Astrocyte of the spinal cord (primary cell): ENCODE measurements around the gene PPP2CA.
A peak's percentile ranks its signal among the peaks of the same experiment; 100 is the strongest.

ENCODE experiments used
- DNase-seq: peaks from one replicate; pipeline ENCODE4 v3.0.0; 2011; ENCODE audit warnings: low read depth, low spot score
- H3K4me3 ChIP-seq: 2 replicates; pipeline ENCODE4 v1.5.1; 2011; ENCODE audit warnings: low read depth, mild to moderate bottlenecking, low read length, moderate library complexity
- in situ Hi-C: cut with HindIII; loops from 2 replicates; pipeline ENCODE4 v1.10.0; 2017; ENCODE audit warnings: low sequenced_read_pairs
- TF ChIP-seq, protein P1 (sequence below): IDR thresholded peaks from 2 replicates; pipeline ENCODE4 v1.5.1; 2012; ENCODE audit warnings: low read depth, mild to moderate bottlenecking, low read length, inconsistent platforms

The PPP2CA gene

DNA sequence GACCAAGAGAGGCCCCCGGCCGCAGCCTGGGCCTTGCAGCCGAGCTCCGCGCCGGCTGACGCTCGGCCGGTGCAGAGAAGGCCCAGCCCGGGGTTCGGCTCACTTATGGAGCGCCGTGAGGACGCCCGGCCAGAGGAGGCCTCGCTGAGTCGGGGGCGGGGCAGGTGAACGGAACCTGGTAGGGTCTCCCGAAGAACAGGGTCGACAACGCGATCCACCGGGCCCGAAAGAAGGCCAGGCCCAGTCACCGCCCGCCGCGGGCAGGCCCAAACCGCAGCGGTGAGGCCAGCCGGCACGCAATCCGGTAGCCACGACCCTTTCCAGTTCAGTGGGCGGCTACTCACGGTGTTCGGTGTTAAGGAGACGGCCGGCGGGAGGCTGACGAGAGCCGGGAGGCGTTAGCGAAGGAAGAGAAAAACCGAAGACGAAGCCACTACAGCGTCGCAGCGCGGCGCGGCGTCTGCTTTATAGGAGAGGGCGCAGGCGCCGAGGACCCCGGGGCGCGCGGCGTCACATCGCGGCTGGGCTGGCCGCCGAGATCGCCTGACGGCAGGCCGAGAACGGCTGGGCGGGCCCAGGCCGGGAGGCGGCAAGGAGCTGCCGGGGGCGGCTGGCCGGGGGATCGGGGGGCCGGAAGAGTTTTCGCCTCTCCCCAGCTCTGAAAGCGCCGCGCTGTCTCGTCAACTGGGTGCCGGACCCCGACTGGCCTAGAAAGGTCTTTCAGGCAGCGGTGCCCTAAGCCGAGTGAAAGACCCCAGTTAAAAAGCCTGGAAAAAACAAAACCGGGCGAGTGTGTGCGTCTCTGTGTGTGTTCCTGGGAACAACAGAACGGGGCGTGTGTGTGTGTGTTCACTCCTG lies 49.1 kb downstream of the PPP2CA start, which contains the start of gene SKP1:
SKP1 (minus strand) TSS at position 440 of the 858 bp plus-strand sequence. CDS start 2,928 bp downstream, outside the sequence.
- in situ Hi-C loops, result no loop called here
- H3K4me3 ChIP-seq, result peak within 1 kb of the TSS; percentile 72
- TF ChIP-seq, protein P1, sequence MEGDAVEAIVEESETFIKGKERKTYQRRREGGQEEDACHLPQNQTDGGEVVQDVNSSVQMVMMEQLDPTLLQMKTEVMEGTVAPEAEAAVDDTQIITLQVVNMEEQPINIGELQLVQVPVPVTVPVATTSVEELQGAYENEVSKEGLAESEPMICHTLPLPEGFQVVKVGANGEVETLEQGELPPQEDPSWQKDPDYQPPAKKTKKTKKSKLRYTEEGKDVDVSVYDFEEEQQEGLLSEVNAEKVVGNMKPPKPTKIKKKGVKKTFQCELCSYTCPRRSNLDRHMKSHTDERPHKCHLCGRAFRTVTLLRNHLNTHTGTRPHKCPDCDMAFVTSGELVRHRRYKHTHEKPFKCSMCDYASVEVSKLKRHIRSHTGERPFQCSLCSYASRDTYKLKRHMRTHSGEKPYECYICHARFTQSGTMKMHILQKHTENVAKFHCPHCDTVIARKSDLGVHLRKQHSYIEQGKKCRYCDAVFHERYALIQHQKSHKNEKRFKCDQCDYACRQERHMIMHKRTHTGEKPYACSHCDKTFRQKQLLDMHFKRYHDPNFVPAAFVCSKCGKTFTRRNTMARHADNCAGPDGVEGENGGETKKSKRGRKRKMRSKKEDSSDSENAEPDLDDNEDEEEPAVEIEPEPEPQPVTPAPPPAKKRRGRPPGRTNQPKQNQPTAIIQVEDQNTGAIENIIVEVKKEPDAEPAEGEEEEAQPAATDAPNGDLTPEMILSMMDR, result no peak
- peak; percentile 81 for DNase-seq

DNA sequence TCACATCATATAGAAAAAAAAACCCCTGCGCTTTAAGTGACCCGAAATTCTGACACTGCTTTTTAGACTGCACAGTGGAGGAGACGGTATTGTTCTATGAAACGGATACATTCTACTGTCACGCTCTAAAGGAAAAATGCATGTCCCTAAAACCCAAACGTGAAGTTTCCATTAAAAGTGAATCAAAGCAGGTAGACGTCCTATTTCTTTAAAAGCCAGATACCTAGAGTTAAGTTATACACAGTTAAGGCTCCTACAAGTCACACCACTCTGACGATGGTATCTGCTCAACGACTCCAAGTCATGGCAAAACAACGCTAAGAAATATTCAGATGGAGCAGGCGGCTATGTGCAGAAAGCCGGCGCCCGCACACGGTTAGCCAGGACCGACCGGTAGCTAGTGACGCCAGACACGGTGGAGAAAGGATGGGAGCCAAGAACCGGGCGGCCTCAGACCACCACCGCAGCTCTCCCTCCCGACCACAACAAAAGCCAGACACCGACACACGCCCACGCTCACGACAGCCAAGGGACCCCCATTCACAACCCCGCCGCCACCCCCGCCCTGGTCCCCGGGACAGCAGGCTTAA lies 49.9 kb downstream of the PPP2CA start:
- peak; percentile 22 for DNase-seq
- TF ChIP-seq, protein P1, result no peak
- H3K4me3 ChIP-seq, result peak overlapping the region; percentile 72
- in situ Hi-C loops, result no loop called here

DNA sequence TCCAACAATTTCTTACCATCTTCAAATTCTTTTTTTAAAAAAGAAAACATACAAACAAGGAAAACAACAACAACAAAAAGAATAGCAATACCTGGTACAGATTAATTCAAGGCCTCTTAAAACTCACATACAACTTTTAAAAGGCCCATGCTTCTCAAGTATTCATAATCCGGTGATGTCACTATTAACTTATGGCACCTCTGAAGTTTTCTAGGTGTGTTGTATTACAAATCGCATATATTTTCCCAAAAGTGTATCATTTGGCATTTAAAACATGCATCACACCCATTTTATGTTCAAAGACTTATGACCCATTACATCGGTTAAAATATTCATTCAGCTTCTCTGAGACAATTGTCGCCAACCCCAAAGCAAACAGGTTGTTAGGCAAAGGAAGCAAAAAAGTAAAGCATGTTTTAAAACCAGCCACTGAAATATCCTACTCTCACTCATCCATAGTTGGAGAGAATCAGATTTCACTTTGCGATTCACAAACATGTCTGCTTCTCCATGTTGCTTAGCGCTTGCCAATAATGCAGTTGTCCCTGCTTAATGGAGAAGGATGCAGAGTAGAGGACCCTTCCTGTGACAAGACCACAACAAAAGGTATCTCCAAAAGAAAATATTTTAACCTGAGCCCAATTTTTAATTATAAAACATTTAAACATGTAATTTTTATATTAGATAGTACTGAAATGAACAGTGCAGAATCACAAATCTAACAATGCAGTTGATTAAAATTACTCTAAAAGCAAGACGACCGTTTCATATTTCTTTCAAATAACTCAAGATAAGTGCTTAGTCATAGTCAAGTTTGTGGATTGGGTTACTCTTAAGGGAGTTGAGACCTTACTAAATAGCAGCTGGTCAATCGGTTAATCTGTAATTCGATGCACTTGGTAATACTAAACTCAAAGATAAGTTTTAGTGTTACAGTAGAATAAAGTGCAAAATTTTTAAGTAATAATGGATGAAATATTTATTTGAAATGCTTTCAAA lies 50.7 kb downstream of the PPP2CA start:
- peak overlapping the region; percentile 72 for H3K4me3 ChIP-seq
- TF ChIP-seq, protein P1, result no peak
- peak; percentile 65 for DNase-seq
- in situ Hi-C loops, result no loop called here

DNA sequence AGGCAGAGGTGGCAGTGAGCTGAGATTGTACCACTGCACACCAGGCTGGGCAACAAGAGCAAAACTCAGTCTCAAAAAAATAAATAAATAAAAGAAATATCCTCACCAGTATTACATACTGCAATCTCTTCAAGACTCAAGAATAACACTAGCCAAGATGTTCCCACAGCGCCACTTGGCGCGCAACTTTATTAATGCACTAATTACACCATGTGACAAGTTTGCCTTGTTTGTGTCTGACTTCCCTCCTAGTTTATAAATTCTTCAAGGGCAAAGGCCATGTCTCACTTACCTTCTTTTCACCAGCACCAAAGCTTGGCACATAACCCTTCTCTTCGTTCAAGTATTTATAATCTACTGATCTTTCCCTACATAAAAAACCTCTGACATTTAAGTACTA lies 53.9 kb downstream of the PPP2CA start:
- TF ChIP-seq, protein P1, result no peak
- in situ Hi-C loops, result no loop called here
- no peak overlapping the region for H3K4me3 ChIP-seq
- DNase-seq, result no peak

DNA sequence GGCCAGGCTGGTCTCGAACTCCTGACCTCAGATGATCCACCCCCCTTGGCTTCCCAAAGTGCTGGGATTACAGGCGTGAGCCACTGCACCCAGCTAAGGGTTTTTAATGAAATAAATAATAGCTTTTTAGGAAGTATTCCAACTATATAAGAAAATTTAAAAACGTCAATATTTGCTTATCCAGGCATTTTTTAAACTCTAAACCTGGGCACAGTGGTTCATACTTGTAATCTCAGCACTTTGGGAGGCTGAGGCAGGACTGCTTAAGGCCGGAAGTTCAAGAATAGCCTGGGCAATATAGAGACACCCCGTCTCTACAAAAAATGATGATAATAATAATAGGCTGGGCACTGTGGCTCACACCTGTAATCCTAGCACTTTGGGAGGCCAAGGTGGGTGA lies 63.3 kb downstream of the PPP2CA start:
- in situ Hi-C loops, result no loop called here
- no peak for DNase-seq
- no peak overlapping the region for H3K4me3 ChIP-seq
- TF ChIP-seq, protein P1, result no peak
